GM12878 (cell line): ENCODE data around the gene TAF4. TPM values are rescaled to one million over a fixed set of nuclear protein-coding genes. Genes with fewer than 3 reads are reported as not detected.
"Not testable (repeated sequence)": the region's sequence is repeated elsewhere in the genome, so short reads cannot be mapped to it uniquely, and the experiment has no call there.

ENCODE experiments used
- ATAC-seq: fragments of 200-7000 bp; cut with Tn5 transposase; 3 replicates; pipeline ENCODE4 v1.9.1; 2020; ENCODE audit warnings: mild to moderate bottlenecking, moderate library complexity
- BruUV-seq: library from RNA; stranded (reverse); fragments of 400-500 nt; replicated peaks from 2 replicates; lab custom pipeline; 2021; lab: Mats Ljungman, UMichigan
- CTCF ChIA-PET: fragments of 300-600 bp; sonication (Branson Sonifier 250); formaldehyde crosslinking; extraction: SDS; loops from one replicate; lab custom pipeline; 2021; ENCODE audit warnings: inconsistent platforms; lab: Yijun Ruan, JAX
- POLR2A ChIA-PET: fragments of 350-600 bp; formaldehyde crosslinking; extraction: SDS; loops from one replicate; lab custom pipeline; 2021; ENCODE audit warnings: inconsistent platforms; lab: Charles Lee
- RAD21 ChIA-PET: fragments of 300-600 bp; sonication (Branson Sonifier 250); formaldehyde crosslinking; loops from one replicate; lab custom pipeline; 2023; ENCODE audit warnings: antibody characterized with exemption; ENCODE audit not compliant: unreplicated experiment; lab: Charles Lee
- SMC1A ChIA-PET: fragments of 300-600 bp; sonication (Branson Sonifier 250); formaldehyde crosslinking; loops from one replicate; lab custom pipeline; 2023; ENCODE audit not compliant: unreplicated experiment, uncharacterized antibody; lab: Charles Lee
- DNase-seq: peaks from one replicate; pipeline ENCODE4 v3.0.0-alpha.2; 2011; ENCODE audit warnings: low read depth, low spot score
- FAIRE-seq: peaks from 3 replicates; lab custom pipeline; 2011; peaks lifted over from hg19 to GRCh38; lab: Jason Lieb, UNC
- H2AFZ ChIP-seq: 2 replicates; pipeline ENCODE4 v1.6.0; 2011; ENCODE audit warnings: low read depth, low read length, control low read depth; ENCODE audit not compliant: control insufficient read depth
- H3K27ac ChIP-seq: 2 replicates; pipeline ENCODE4 v1.5.1; 2011; ENCODE audit warnings: control low read depth; ENCODE audit not compliant: control insufficient read depth, insufficient read depth
- H3K27me3 ChIP-seq, 2 experiments: replicated peaks in 1 of 2; 2 replicates each; pipeline versions ENCODE4 v1.6.0 to v1.6.1; 2011; ENCODE audit warnings: low read length in 1 of 2; ENCODE audit not compliant: control insufficient read depth in 2 of 2, insufficient read depth in 2 of 2
- H3K36me3 ChIP-seq, 2 experiments: 2 replicates each; pipeline ENCODE4 v1.5.1; 2011; ENCODE audit warnings: low read length in 1 of 2; ENCODE audit not compliant: control insufficient read depth in 2 of 2, insufficient read depth in 2 of 2
- H3K4me1 ChIP-seq: 2 replicates; pipeline ENCODE4 v1.6.1; 2011; ENCODE audit warnings: mild to moderate bottlenecking, low read length, moderate library complexity, mixed read lengths; ENCODE audit not compliant: control insufficient read depth, insufficient read depth
- H3K4me2 ChIP-seq: 2 replicates; pipeline ENCODE4 v1.6.0; 2011; ENCODE audit warnings: control low read depth; ENCODE audit not compliant: control insufficient read depth, insufficient read depth
- H3K4me3 ChIP-seq: fragments of 200-600 bp; sonication (generic); 2 replicates; pipeline ENCODE4 v1.5.1; 2016
- H3K79me2 ChIP-seq: 2 replicates; pipeline ENCODE4 v1.6.0; 2011; ENCODE audit warnings: low read length; ENCODE audit not compliant: control insufficient read depth, insufficient read depth
- H3K9ac ChIP-seq: 2 replicates; pipeline ENCODE4 v1.8.0; 2011; ENCODE audit warnings: low read length, control low read depth, mixed read lengths; ENCODE audit not compliant: control insufficient read depth, insufficient read depth
- H3K9me3 ChIP-seq: replicated peaks from 3 replicates; pipeline ENCODE4 v1.5.1; 2011; ENCODE audit warnings: mild to moderate bottlenecking, low read length; ENCODE audit not compliant: control insufficient read depth, insufficient read depth
- H4K20me1 ChIP-seq: 2 replicates; pipeline ENCODE4 v1.6.0; 2011; ENCODE audit not compliant: control insufficient read depth, insufficient read depth
- FOS ChIP-seq: IDR thresholded peaks from 3 replicates; pipeline ENCODE4 v1.6.1; 2011; ENCODE audit warnings: borderline replicate concordance; ENCODE audit not compliant: insufficient read length; ENCODE audit errors: extremely low read depth
- MEF2B ChIP-seq: fragments of 450-650 bp; IDR thresholded peaks from 2 replicates; pipeline ENCODE4 v1.6.1; 2018; ENCODE audit warnings: mild to moderate bottlenecking, moderate library complexity; ENCODE audit not compliant: partially characterized antibody, poor library complexity, severe bottlenecking
- WGBS: methylation state at CpG from one replicate; pipeline ENCODE4 v1.1.6; 2016; ENCODE audit warnings: low lambda C conversion rate; ENCODE audit not compliant: insufficient replicate concordance, insufficient coverage; ENCODE audit errors: missing lambda C conversion rate; 5-methylcytosine and 5-hydroxymethylcytosine counted together
- in situ Hi-C: fragments of 300-500 bp; cut with MboI; formaldehyde crosslinking; loops from 9 replicates; pipeline ENCODE4 v1.14.3; 2018; ENCODE audit warnings: mixed read lengths
- intact Hi-C: fragments of 100-400 bp; cut with micrococcal nuclease; formaldehyde crosslinking; loops from one replicate; pipeline ENCODE4 v1.14.2; 2022; ENCODE audit not compliant: unreplicated experiment
- polyA plus RNA-seq, 11 experiments: library from polyadenylated mRNA; depleted of rRNA in 4 of 11; unstranded in 6 of 11; stranded (reverse) in 5 of 11; fragments of >200 nt; fragmentation: Nextera tagmentation in 4 of 11; fragmentation: Illumina TruSeq in 1 of 11; extraction: Ambion mirVana in 4 of 11; extraction: Trizol in 1 of 11; gene quantifications; 1 replicate in 1 of 11; 2 replicates in 10 of 11; pipeline versions ENCODE4 v1.2.1 to v1.2.3, GENCODE V29; 2011 to 2016; ENCODE audit warnings: inconsistent platforms in 2 of 11, missing spikeins in 2 of 11, low read depth in 1 of 11
- total RNA-seq, 4 experiments: library from RNA; depleted of rRNA in 3 of 4; stranded (reverse); fragments of >200 nt in 3 of 4; fragmentation: Illumina TruSeq in 1 of 4; extraction: Trizol in 1 of 4; gene quantifications; 2 replicates each; pipeline versions ENCODE4 v1.2.1 to v1.2.3, GENCODE V29; 2013 to 2021
- TF ChIP-seq, protein P1 (sequence below): fragments of 450-650 bp; IDR thresholded peaks from 2 replicates; pipeline ENCODE4 v1.6.1; 2016; ENCODE audit warnings: mild to moderate bottlenecking

TAF4 gene
- total and polyA plus RNA-seq, 10 of the 15 experiments (the other 5 are each of a cell fraction or from before 2014, with no cell fraction given) = 0.39 to 16.9 (median 3.4) TPM

DNA sequence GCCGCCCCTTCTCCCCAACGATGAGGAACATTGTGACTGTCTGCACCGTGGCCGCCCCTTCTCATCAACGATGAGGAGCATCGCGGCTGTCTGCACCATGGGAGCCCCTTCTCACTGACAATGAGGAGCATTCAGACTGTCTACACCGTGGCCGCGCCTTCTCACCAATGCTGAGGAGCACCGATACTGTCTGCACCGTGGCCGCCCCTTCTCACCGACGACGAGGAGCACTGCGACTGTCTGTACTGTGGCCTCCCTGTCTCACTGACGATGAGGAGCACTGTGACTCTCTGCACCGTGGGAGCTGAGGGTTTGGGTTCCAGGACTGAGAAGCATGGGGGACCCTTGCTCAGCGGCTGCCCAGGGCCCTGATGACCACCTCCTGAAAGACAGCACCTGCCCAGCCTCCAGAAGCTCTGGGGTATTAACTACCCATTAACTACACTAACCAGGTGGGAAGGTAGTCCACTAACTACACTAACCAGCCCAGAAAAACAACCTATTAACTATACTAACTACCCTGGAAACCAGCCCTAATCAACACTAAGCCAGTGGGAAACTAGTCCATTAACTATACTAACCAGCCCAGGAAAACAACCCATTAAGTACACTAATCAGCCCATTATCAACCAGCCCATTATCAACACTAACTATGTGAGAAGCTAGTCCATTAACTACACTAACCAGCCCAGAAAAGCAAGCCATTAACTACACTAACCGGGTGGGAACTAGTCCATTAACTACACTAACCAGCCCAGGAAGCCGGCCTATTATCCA is 116.9 kb downstream of the TAF4 start (continued):
- TF ChIP-seq, protein P1, sequence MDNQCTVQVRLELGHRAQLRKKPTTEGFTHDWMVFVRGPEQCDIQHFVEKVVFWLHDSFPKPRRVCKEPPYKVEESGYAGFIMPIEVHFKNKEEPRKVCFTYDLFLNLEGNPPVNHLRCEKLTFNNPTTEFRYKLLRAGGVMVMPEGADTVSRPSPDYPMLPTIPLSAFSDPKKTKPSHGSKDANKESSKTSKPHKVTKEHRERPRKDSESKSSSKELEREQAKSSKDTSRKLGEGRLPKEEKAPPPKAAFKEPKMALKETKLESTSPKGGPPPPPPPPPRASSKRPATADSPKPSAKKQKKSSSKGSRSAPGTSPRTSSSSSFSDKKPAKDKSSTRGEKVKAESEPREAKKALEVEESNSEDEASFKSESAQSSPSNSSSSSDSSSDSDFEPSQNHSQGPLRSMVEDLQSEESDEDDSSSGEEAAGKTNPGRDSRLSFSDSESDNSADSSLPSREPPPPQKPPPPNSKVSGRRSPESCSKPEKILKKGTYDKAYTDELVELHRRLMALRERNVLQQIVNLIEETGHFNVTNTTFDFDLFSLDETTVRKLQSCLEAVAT = no peak
- TF ChIP-seq MEF2B (no peak), FOS (no peak)

DNA sequence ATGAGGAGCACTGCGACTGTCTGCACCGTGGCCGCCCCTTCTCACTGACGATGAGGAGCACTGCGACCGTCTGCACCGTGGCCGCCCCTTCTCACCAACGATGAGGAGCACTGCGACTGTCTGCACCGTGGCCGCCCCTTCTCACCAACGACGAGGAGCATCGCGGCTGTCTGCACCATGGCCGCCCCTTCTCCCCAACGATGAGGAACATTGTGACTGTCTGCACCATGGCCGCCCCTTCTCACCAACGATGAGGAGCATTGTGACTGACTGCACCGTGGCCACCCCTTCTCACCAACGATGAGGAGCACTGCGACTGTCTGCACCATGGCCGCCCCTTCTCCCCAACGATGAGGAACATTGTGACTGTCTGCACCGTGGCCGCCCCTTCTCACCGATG is 117.6 kb downstream of the TAF4 start:
- RAD21 ChIA-PET, H3K4me2 ChIP-seq, H3K36me3 ChIP-seq, SMC1A ChIA-PET, H2AFZ ChIP-seq, intact Hi-C loops, H3K9ac ChIP-seq, H3K27ac ChIP-seq, H3K27me3 ChIP-seq, H3K9me3 ChIP-seq, BruUV-seq, CTCF ChIA-PET, H3K4me1 ChIP-seq, in situ Hi-C loops, ATAC-seq, POLR2A ChIA-PET, H3K4me3 ChIP-seq, FAIRE-seq, H3K79me2 ChIP-seq, H4K20me1 ChIP-seq, DNase-seq: not testable (repeated sequence)
- 72% methylated on average over 28 of the region's 28 CpGs for WGBS

DNA sequence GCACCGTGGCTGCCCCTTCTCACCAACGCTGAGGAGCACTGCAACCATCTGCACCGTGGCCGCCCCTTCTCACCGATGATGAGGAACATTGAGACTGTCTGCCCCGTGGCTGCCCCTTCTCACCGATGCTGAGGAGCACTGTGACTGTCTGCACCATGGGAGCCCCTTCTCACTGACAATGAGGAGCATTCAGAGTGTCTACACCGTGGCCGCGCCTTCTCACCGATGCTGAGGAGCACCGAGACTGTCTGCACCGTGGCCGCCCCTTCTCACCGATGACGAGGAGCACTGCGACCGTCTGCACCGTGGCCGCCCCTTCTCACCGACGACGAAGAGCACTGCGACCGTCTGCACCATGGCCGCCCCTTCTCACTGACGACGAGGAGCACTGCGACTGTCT is 120.2 kb downstream of the TAF4 start:
- RAD21 ChIA-PET, H3K4me3 ChIP-seq, H3K27me3 ChIP-seq, intact Hi-C loops, H3K4me1 ChIP-seq, H2AFZ ChIP-seq, H3K4me2 ChIP-seq, H3K9me3 ChIP-seq, SMC1A ChIA-PET, in situ Hi-C loops, ATAC-seq, DNase-seq, H4K20me1 ChIP-seq, H3K79me2 ChIP-seq, FAIRE-seq, H3K36me3 ChIP-seq, BruUV-seq, H3K27ac ChIP-seq, POLR2A ChIA-PET, H3K9ac ChIP-seq, CTCF ChIA-PET: not testable (repeated sequence)
- WGBS = no CpG with 5 or more reads among the region's 29 CpGs

DNA sequence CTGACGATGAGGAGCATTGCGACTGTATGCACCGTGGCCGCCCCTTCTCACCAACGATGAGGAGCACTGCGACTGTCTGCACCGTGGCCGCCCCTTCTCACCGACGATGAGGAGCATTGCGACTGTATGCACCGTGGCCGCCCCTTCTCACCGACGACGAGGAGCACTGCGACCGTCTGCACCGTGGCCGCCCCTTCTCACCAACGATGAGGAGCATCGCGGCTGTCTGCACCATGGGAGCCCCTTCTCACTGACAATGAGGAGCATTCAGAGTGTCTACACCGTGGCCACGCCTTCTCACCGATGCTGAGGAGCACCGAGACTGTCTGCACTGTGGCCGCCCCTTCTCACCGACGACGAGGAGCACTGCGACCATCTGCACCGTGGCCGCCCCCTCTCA is 120.7 kb downstream of the TAF4 start:
- H3K9me3 ChIP-seq, H3K4me3 ChIP-seq, FAIRE-seq, H2AFZ ChIP-seq, H3K4me2 ChIP-seq, H3K27me3 ChIP-seq, CTCF ChIA-PET, H3K79me2 ChIP-seq, BruUV-seq, H3K27ac ChIP-seq, intact Hi-C loops, SMC1A ChIA-PET, H3K9ac ChIP-seq, RAD21 ChIA-PET, POLR2A ChIA-PET, H3K36me3 ChIP-seq, ATAC-seq, in situ Hi-C loops, H3K4me1 ChIP-seq, H4K20me1 ChIP-seq, DNase-seq: not testable (repeated sequence)
- 80% methylated on average over 11 of the region's 34 CpGs for WGBS
